WTC11 (cell line): ENCODE results near the gene CHRM5. TPM values are rescaled to one million over a fixed set of nuclear protein-coding genes. Genes with fewer than 3 reads are reported as not detected.

ENCODE experiments used
- ATAC-seq: fragments of 200-7000 bp; cut with Tn5 transposase; 2 replicates; pipeline ENCODE4 v1.10.0; 2021; ENCODE audit warnings: mild to moderate bottlenecking, moderate library complexity
- CTCF ChIA-PET: fragments of 300-600 bp; sonication (Branson Sonifier 250); formaldehyde crosslinking; loops from one replicate; lab custom pipeline; 2021; ENCODE audit warnings: antibody characterized with exemption; lab: Charles Lee
- POLR2A ChIA-PET: fragments of 350-600 bp; sonication (Branson Sonifier 250); formaldehyde crosslinking; loops from one replicate; lab custom pipeline; 2021; ENCODE audit warnings: antibody characterized with exemption; lab: Charles Lee
- DNase-seq: peaks from one replicate; pipeline ENCODE4 v3.0.0; 2021; ENCODE audit warnings: low spot score
- H3K27ac Mint-ChIP-seq: 2 replicates; pipeline ENCODE4 v1.8.0; 2021; ENCODE audit warnings: mixed read lengths
- H3K27me3 Mint-ChIP-seq: 2 replicates; pipeline ENCODE4 v1.8.0; 2021; ENCODE audit warnings: low read depth, mild to moderate bottlenecking, moderate library complexity, mixed read lengths
- H3K36me3 Mint-ChIP-seq: 2 replicates; pipeline ENCODE4 v1.8.0; 2021; ENCODE audit warnings: mixed read lengths
- H3K4me1 Mint-ChIP-seq: 2 replicates; pipeline ENCODE4 v1.8.0; 2022; ENCODE audit warnings: mixed read lengths
- H3K4me3 Mint-ChIP-seq: 2 replicates; pipeline ENCODE4 v1.8.0; 2021; ENCODE audit warnings: mild to moderate bottlenecking, moderate library complexity, mixed read lengths
- H3K9me3 Mint-ChIP-seq: 2 replicates; pipeline ENCODE4 v1.8.0; 2021; ENCODE audit warnings: mixed read lengths
- CREM ChIP-seq: sonication (generic); formaldehyde crosslinking; IDR thresholded peaks from 2 replicates; pipeline ENCODE4 v1.8.1; 2022; ENCODE audit warnings: mild to moderate bottlenecking, missing genetic modification reagents, moderate library complexity
- ETV6 ChIP-seq: sonication (generic); formaldehyde crosslinking; IDR thresholded peaks from 2 replicates; pipeline ENCODE4 v1.8.1; 2022; ENCODE audit warnings: mild to moderate bottlenecking, missing genetic modification reagents
- MXD4 ChIP-seq: fragments of 250-450 bp; sonication (Bioruptor Pico); IDR thresholded peaks from 2 replicates; pipeline ENCODE4 v1.8.0; 2021; ENCODE audit warnings: mild to moderate bottlenecking, moderate library complexity, borderline replicate concordance
- NFYB ChIP-seq: sonication (generic); formaldehyde crosslinking; conservative IDR thresholded peaks from 2 replicates; pipeline ENCODE4 v1.8.0; 2022; ENCODE audit warnings: low read depth, missing genetic modification reagents
- NR1H2 ChIP-seq: sonication (generic); formaldehyde crosslinking; IDR thresholded peaks from 2 replicates; pipeline ENCODE4 v1.9.0; 2021; ENCODE audit warnings: mild to moderate bottlenecking, moderate library complexity, missing genetic modification reagents
- NR2C2 ChIP-seq: sonication (generic); formaldehyde crosslinking; IDR thresholded peaks from 2 replicates; pipeline ENCODE4 v1.8.0; 2022; ENCODE audit warnings: mild to moderate bottlenecking, missing genetic modification reagents
- RELA ChIP-seq: sonication (generic); formaldehyde crosslinking; IDR thresholded peaks from 2 replicates; pipeline ENCODE4 v1.8.1; 2022; ENCODE audit warnings: missing genetic modification reagents, mild to moderate bottlenecking, borderline replicate concordance
- RORB ChIP-seq: fragments of 250-450 bp; sonication (Bioruptor Pico); IDR thresholded peaks from 2 replicates; pipeline ENCODE4 v1.9.0; 2021; ENCODE audit warnings: mild to moderate bottlenecking
- SMAD4 ChIP-seq: sonication (generic); formaldehyde crosslinking; IDR thresholded peaks from 2 replicates; pipeline ENCODE4 v1.8.0; 2022; ENCODE audit warnings: mild to moderate bottlenecking, missing genetic modification reagents
- SP1 ChIP-seq: sonication (generic); formaldehyde crosslinking; conservative IDR thresholded peaks from 2 replicates; pipeline ENCODE4 v1.8.1; 2022; ENCODE audit warnings: missing genetic modification reagents
- TEAD4 ChIP-seq: sonication (generic); formaldehyde crosslinking; IDR thresholded peaks from 2 replicates; pipeline ENCODE4 v1.8.0; 2022; ENCODE audit warnings: mild to moderate bottlenecking, missing genetic modification reagents
- ZNF219 ChIP-seq: sonication (generic); formaldehyde crosslinking; IDR thresholded peaks from 2 replicates; pipeline ENCODE4 v1.8.0; 2023; ENCODE audit warnings: missing genetic modification reagents, mild to moderate bottlenecking, borderline replicate concordance
- ZNF423 ChIP-seq: fragments of 250-450 bp; sonication (Bioruptor Pico); IDR thresholded peaks from 2 replicates; pipeline ENCODE4 v2.1.2; 2022; ENCODE audit warnings: mild to moderate bottlenecking, moderate library complexity
- total RNA-seq: library from RNA; stranded (reverse); gene quantifications from 3 replicates; pipeline ENCODE4 v1.2.3, GENCODE V29; 2021
- TF ChIP-seq, protein P1 (sequence below): sonication (generic); formaldehyde crosslinking; IDR thresholded peaks from 2 replicates; pipeline ENCODE4 v1.8.1; 2023; ENCODE audit warnings: mild to moderate bottlenecking, missing genetic modification reagents
- TF ChIP-seq, protein P2 (sequence below): sonication (generic); formaldehyde crosslinking; IDR thresholded peaks from 2 replicates; pipeline ENCODE4 v1.8.1; 2022; ENCODE audit warnings: mild to moderate bottlenecking, moderate library complexity, missing genetic modification reagents
- TF ChIP-seq, protein P3 (sequence below): fragments of 250-450 bp; sonication (Bioruptor Pico); IDR thresholded peaks from 2 replicates; pipeline ENCODE4 v1.9.0; 2021; ENCODE audit warnings: mild to moderate bottlenecking
- TF ChIP-seq, protein P4 (sequence below): sonication (generic); formaldehyde crosslinking; IDR thresholded peaks from 2 replicates; pipeline ENCODE4 v1.8.0; 2023; ENCODE audit warnings: missing genetic modification reagents, mild to moderate bottlenecking, borderline replicate concordance
- TF ChIP-seq, protein P5 (sequence below): sonication (generic); formaldehyde crosslinking; IDR thresholded peaks from 2 replicates; pipeline ENCODE4 v1.8.0; 2023; ENCODE audit warnings: mild to moderate bottlenecking, missing genetic modification reagents
- TF ChIP-seq, protein P6 (sequence below): fragments of 250-450 bp; sonication (Bioruptor Pico); IDR thresholded peaks from 2 replicates; pipeline ENCODE4 v2.1.2; 2022; ENCODE audit warnings: mild to moderate bottlenecking, moderate library complexity
- TF ChIP-seq, protein P7 (sequence below): sonication (generic); formaldehyde crosslinking; IDR thresholded peaks from 2 replicates; pipeline ENCODE4 v1.8.0; 2022; ENCODE audit warnings: mild to moderate bottlenecking, missing genetic modification reagents
- TF ChIP-seq, protein P8 (sequence below): fragments of 250-450 bp; sonication (Bioruptor Pico); IDR thresholded peaks from 2 replicates; pipeline ENCODE4 v1.9.0; 2021; ENCODE audit warnings: moderate library complexity, mild to moderate bottlenecking, inconsistent platforms, borderline replicate concordance

CHRM5 gene
- total RNA-seq, 1 experiment from 2014 or later: not detected

DNA sequence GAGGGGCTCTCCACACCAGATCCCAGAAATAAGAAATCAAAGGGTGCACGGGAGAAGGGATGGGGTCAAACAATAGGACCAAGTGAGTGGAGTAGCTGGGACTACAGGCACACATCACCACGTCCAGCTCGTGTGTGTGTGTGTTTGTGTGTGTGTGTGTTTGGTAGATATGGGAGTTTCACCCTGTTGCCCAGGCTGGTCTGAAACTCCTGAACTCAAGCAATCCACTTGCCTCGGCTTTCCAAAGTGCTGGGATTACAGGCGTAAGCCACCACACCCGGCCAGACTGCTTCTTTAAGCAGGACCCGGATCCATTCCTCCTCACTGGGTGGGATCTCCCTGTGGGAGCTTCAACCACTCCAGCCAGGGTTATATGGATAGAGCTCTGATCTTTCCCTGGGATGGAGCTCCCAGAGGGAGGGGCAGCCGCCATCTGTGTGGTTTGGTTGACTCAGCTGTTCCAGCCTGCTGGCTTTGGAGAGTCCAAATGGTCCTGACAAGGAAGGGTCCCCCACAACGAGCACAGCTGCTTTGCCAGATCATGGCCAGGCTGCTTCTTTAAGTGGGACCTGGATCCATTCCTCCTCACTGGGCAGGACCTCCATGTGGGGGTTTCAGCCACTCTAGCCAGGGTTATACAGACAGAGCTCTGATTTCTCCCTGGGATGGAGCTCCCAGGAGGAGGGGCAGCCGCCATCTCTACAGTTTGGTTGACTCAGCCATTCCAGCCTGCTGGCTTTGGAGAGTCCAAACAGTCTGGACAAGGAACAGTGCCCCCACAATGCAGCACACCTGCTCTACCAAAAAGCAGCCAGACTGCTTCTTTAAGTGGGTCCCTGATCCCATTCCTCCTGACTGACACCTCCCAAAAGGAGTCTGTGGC is 79.8 kb downstream of the CHRM5 start (continued):
- TF ChIP-seq, protein P1, sequence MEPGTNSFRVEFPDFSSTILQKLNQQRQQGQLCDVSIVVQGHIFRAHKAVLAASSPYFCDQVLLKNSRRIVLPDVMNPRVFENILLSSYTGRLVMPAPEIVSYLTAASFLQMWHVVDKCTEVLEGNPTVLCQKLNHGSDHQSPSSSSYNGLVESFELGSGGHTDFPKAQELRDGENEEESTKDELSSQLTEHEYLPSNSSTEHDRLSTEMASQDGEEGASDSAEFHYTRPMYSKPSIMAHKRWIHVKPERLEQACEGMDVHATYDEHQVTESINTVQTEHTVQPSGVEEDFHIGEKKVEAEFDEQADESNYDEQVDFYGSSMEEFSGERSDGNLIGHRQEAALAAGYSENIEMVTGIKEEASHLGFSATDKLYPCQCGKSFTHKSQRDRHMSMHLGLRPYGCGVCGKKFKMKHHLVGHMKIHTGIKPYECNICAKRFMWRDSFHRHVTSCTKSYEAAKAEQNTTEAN: no peak
- TF ChIP-seq CREM (CRISPR knock-in tag): no peak
- TF ChIP-seq NFYB (CRISPR knock-in tag): no peak
- TF ChIP-seq, protein P2, sequence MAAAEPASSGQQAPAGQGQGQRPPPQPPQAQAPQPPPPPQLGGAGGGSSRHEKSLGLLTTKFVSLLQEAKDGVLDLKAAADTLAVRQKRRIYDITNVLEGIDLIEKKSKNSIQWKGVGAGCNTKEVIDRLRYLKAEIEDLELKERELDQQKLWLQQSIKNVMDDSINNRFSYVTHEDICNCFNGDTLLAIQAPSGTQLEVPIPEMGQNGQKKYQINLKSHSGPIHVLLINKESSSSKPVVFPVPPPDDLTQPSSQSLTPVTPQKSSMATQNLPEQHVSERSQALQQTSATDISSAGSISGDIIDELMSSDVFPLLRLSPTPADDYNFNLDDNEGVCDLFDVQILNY: no peak
- TF ChIP-seq ETV6 (CRISPR knock-in tag): no peak
- TF ChIP-seq MXD4 (CRISPR knock-in tag): no peak
- no peak for TF ChIP-seq NR2C2 (CRISPR knock-in tag)
- no peak for TF ChIP-seq TEAD4 (CRISPR knock-in tag)
- TF ChIP-seq RORB (CRISPR knock-in tag): no peak

DNA sequence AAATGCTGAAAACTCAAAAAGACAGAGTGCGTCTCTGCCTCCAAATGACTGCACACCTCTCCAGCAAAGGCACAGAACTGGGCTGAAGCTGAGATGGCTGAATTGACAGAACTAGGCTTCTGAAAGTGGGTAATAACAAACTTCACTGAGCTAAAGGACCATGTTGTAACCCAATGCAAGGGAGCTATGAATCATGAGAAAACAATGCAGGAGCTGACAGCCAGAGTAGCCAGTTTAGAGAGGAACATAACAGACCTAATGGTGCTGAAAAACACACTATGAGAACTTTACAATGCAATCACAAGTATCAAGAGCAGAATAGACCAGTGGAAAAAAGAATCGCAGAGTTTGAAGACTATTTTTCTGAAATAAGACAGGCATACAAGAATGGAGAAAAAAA is 80.8 kb downstream of the CHRM5 start:
- Mint-ChIP-seq H3K27me3 (peaks cover 27% of the 10 kb centered on the region), H3K36me3 (peaks cover 19% of the 10 kb centered on the region), H3K9me3 (peaks cover 39% of the 10 kb centered on the region), H3K27ac (no peak overlapping the region), H3K4me3 (no peak overlapping the region), H3K4me1 (no peaks in the 10 kb centered on the region)
- DNase-seq (no peak), ATAC-seq (no peak)
- ChIA-PET POLR2A (no interaction called here), CTCF (no interaction called here)
- TF ChIP-seq, protein P3, sequence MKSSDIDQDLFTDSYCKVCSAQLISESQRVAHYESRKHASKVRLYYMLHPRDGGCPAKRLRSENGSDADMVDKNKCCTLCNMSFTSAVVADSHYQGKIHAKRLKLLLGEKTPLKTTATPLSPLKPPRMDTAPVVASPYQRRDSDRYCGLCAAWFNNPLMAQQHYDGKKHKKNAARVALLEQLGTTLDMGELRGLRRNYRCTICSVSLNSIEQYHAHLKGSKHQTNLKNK (CRISPR knock-in tag): no peak
- TF ChIP-seq, protein P4, sequence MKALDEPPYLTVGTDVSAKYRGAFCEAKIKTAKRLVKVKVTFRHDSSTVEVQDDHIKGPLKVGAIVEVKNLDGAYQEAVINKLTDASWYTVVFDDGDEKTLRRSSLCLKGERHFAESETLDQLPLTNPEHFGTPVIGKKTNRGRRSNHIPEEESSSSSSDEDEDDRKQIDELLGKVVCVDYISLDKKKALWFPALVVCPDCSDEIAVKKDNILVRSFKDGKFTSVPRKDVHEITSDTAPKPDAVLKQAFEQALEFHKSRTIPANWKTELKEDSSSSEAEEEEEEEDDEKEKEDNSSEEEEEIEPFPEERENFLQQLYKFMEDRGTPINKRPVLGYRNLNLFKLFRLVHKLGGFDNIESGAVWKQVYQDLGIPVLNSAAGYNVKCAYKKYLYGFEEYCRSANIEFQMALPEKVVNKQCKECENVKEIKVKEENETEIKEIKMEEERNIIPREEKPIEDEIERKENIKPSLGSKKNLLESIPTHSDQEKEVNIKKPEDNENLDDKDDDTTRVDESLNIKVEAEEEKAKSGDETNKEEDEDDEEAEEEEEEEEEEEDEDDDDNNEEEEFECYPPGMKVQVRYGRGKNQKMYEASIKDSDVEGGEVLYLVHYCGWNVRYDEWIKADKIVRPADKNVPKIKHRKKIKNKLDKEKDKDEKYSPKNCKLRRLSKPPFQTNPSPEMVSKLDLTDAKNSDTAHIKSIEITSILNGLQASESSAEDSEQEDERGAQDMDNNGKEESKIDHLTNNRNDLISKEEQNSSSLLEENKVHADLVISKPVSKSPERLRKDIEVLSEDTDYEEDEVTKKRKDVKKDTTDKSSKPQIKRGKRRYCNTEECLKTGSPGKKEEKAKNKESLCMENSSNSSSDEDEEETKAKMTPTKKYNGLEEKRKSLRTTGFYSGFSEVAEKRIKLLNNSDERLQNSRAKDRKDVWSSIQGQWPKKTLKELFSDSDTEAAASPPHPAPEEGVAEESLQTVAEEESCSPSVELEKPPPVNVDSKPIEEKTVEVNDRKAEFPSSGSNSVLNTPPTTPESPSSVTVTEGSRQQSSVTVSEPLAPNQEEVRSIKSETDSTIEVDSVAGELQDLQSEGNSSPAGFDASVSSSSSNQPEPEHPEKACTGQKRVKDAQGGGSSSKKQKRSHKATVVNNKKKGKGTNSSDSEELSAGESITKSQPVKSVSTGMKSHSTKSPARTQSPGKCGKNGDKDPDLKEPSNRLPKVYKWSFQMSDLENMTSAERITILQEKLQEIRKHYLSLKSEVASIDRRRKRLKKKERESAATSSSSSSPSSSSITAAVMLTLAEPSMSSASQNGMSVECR (CRISPR knock-in tag): no peak
- TF ChIP-seq NR1H2 (CRISPR knock-in tag) (no peak), RELA (no peak), SMAD4 (no peak), ZNF219 (CRISPR knock-in tag) (no peak), ZNF423 (no peak), SP1 (CRISPR knock-in tag) (no peak)
- TF ChIP-seq, protein P5, sequence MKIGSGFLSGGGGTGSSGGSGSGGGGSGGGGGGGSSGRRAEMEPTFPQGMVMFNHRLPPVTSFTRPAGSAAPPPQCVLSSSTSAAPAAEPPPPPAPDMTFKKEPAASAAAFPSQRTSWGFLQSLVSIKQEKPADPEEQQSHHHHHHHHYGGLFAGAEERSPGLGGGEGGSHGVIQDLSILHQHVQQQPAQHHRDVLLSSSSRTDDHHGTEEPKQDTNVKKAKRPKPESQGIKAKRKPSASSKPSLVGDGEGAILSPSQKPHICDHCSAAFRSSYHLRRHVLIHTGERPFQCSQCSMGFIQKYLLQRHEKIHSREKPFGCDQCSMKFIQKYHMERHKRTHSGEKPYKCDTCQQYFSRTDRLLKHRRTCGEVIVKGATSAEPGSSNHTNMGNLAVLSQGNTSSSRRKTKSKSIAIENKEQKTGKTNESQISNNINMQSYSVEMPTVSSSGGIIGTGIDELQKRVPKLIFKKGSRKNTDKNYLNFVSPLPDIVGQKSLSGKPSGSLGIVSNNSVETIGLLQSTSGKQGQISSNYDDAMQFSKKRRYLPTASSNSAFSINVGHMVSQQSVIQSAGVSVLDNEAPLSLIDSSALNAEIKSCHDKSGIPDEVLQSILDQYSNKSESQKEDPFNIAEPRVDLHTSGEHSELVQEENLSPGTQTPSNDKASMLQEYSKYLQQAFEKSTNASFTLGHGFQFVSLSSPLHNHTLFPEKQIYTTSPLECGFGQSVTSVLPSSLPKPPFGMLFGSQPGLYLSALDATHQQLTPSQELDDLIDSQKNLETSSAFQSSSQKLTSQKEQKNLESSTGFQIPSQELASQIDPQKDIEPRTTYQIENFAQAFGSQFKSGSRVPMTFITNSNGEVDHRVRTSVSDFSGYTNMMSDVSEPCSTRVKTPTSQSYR (CRISPR knock-in tag): no peak
- TF ChIP-seq, protein P6, sequence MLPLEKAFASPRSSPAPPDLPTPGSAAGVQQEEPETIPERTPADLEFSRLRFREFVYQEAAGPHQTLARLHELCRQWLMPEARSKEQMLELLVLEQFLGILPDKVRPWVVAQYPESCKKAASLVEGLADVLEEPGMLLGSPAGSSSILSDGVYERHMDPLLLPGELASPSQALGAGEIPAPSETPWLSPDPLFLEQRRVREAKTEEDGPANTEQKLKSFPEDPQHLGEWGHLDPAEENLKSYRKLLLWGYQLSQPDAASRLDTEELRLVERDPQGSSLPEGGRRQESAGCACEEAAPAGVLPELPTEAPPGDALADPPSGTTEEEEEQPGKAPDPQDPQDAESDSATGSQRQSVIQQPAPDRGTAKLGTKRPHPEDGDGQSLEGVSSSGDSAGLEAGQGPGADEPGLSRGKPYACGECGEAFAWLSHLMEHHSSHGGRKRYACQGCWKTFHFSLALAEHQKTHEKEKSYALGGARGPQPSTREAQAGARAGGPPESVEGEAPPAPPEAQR (CRISPR knock-in tag): no peak
- TF ChIP-seq, protein P7, sequence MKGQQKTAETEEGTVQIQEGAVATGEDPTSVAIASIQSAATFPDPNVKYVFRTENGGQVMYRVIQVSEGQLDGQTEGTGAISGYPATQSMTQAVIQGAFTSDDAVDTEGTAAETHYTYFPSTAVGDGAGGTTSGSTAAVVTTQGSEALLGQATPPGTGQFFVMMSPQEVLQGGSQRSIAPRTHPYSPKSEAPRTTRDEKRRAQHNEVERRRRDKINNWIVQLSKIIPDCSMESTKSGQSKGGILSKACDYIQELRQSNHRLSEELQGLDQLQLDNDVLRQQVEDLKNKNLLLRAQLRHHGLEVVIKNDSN (CRISPR knock-in tag): no peak
- TF ChIP-seq, protein P2: no peak
- TF ChIP-seq, protein P8, sequence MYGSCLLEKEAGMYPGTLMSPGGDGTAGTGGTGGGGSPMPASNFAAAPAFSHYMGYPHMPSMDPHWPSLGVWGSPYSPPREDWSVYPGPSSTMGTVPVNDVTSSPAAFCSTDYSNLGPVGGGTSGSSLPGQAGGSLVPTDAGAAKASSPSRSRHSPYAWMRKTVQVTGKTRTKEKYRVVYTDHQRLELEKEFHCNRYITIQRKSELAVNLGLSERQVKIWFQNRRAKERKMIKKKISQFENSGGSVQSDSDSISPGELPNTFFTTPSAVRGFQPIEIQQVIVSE (CRISPR knock-in tag): no peak
